AML-193 (cell line): ENCODE results near the gene ARID4B.

Experiments
- DNase-seq, 2 experiments: peaks; one replicate each; lab custom pipeline; 2025; lab: John Stamatoyannopoulos, UW

The ARID4B gene

GRCh38 chr1:235127732-235128455 lies 200.1 kb downstream of the ARID4B start:
- DNase-seq, result no peak

GRCh38 chr1:235127203-235127602 lies 200.8 kb downstream of the ARID4B start:
- no peak for DNase-seq

DNA sequence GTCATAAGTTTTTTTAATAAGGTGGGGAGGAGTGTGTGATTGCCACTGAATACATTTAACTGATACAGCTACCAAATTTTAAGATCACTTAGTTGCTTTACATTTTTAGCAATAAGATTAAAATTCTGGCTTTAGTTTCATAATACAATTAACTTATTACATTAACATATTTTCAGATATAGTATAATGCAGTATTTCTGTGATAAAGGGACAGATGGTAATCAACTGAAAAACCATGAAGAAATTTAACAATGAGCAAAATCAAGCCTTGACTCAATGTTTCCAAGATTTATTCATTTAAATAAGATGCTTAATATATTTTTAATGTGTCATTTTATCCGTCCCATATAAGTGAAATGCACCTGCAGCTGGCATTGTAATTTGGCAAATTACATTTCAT lies 203.3 kb downstream of the ARID4B start:
- DNase-seq, result no peak

DNA sequence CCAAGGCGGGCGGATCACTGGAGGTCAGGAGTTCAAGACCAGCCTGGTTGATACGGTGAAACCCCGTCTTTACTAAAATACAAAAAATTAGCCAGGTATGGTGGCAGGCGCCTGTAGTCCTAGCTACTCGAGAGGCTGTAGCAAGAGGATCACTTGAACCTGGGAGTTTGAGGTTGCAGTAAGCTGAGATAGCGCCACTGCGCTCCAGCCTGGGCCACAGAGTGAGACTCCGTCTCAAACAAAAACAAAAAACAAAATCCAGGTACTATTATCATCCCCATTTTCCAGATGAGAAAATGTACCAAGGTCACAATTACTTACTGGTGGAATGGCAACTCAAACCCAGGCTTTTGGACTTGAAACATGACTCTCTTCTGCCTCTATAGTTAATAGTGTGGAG lies 203.9 kb downstream of the ARID4B start:
- DNase-seq, result no peak

DNA sequence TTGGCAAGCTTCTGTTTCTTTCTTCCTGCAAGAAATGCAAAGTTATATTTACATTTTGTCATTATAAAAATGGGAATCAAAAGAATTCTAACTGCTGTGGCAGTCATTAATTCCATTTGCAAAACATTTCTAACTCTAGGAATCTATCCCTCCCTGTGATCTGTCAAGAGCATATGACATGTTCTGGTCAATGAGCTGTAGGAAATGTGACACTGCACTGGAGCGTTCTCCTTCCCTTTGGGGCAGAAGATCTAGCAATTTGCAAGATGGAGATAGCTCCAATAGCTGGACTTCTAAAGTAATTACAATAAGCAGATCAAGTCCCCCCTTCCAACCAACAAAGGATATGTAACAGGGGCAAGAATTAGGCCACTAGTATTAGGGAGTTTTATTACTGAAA lies 205.6 kb downstream of the ARID4B start:
- no peak for DNase-seq
